Occipital lobe (tissue), 2 donors: ENCODE measurements around the gene PDCD1. TPM values are rescaled to one million over a fixed set of nuclear protein-coding genes. Genes with fewer than 3 reads are reported as not detected.
"Not testable (repeated sequence)": the region's sequence is repeated elsewhere in the genome, so short reads cannot be mapped to it uniquely, and the experiment has no call there.

Experiments used
- DNase-seq: peaks from one replicate; lab custom pipeline; 2025; lab: John Stamatoyannopoulos, UW
- total RNA-seq: library from RNA; depleted of rRNA; stranded (reverse); fragments of >200 nt; gene quantifications from one replicate; pipeline ENCODE4 v1.2.3, GENCODE V29; 2014

PDCD1 gene
- total RNA-seq, 1 donor from 2014 or later, result not detected

DNA sequence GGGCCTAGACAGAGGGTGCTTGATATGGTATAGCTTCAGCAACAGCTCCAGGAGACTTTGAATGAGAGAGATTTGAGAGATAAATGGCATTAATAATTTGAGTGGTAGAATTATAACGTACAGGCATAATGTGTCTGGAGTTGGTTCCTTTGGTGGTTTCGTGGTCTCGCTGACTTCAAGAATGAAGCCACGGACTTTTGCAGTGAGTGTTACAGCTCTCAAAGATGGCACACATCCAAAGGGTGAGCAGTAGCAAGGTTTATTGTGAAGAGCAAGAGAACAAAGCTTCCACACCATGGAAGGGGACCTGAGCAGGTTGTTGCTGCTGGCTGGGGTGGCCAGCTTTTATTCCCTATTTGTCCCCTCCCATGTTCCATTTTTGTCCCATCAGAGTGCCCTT is 23.1 kb downstream of the PDCD1 start:
- DNase-seq, result no peak

GRCh38 chr2:241834527-241835210 is 24.0 kb downstream of the PDCD1 start:
- DNase-seq, result no peak

GRCh38 chr2:241833756-241834526 is 24.8 kb downstream of the PDCD1 start:
- not testable (repeated sequence) for DNase-seq

GRCh38 chr2:241833101-241833663 is 25.5 kb downstream of the PDCD1 start:
- DNase-seq, result no peak

DNA sequence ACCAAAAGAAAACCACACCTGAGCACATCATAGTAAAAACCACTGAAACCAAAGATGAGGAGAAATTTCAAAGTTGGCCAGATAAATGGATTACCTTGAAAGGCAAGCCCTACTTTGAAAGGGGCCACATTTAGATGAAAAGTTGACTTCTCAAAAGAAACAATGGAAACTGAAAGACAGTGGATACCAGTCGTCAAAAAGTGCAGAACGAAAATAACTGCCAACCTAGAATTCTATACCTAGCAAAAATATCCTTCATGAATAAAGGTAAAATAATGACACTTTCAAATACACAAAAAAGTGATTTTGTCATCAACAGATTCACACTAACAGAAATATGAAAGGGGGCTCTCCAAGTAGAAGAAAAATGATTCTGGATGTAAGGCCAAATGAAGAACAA is 31.3 kb downstream of the PDCD1 start:
- DNase-seq, result no peak

DNA sequence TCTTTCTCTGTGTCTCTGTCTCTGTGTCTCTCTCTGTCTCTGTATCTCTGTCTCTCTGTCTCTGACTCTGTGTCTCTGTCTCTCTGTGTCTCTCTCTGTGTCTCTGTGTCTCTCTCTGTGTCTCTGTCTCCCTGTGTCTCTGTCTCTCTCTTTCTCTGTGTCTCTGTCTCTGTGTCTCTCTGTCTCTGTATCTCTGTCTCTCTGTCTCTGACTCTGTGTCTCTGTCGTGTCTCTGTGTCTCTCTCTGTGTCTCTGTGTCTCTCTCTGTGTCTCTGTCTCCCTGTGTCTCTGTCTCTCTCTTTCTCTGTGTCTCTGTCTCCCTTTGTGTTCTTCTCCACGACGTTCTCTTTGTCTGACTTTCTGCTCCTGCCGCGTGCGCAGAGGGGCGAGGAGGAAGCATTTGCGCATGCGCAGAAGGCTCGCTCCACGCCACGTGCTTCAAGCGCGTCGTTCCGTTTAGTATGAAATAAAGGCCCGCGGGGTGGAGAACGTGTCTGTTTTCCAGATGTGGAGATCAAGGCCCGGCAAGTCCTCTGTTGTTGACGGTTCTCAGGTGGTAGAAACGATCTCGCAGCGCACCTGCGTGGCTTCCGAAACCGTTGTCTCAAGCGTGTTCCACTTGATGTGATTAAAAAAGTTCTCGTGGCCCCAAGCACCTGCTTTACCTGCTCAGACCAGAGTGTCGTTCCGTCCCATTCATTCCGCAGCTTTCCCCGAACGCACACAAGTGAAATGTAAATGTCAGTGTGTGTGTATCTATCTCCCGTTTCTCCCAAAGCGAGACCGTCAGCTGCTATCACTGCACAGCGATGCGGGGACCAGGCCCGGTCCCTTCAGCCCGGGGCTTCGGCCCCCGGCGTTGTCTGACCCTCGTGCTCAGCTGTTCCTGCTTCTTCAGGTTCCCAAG is 34.9 kb downstream of the PDCD1 start:
- not testable (repeated sequence) for DNase-seq

DNA sequence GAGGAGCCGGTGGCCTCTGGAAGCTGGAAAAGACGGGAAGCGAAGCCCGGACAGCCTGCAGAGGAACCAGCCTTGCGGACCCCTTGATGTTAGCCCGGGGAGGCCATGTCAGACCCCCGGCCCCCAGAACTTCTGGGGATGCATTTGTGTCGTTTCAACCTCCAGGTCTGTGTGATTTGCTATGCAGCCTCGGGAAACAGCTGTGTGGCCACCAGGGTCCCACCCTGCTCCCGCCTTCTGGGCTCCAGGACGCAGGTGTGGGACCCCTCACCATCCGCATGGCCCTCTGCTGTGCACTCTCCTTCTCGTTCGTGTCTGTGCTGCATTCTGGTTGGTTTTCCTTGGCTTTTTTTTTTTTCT is 36.5 kb downstream of the PDCD1 start:
- no peak for DNase-seq

DNA sequence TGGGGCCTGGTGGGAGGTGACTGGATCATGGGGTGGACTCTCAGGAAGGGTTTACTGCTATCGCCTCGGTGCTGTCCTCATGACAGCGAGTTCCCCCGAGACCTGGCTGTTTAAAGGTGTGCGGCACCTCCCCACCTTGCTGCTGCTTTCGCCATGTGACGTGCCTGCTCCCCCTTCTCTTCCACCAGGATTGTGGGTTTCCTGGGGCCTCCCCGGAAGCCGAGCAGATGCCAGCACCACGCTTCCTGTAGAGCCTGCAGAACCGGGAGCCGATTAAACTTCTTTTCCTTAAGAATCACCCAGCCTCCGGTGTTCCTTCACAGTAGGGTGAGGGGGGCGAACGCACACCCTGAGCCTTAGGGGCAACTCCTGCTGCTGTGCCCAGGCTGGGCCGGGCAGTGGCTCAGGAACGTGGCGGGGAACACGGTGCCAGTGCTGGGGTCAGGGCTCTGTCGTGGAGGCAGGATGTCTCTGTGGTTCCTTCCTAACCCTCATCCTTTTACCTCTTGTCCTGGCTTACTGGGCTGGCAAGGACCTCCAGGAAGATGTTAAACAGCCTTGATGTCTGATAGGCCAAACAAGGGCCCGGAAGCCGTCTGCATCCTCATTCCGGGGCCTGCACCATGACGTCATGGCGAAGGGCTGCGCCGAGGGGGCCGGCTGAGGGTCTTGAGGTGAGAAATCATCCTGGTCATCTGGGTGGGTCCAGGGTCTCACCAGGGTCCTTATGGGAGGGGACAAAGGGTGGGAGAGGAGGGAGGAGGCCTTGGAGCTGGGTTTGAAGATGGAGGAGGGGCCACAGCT is 37.0 kb downstream of the PDCD1 start:
- no peak for DNase-seq

DNA sequence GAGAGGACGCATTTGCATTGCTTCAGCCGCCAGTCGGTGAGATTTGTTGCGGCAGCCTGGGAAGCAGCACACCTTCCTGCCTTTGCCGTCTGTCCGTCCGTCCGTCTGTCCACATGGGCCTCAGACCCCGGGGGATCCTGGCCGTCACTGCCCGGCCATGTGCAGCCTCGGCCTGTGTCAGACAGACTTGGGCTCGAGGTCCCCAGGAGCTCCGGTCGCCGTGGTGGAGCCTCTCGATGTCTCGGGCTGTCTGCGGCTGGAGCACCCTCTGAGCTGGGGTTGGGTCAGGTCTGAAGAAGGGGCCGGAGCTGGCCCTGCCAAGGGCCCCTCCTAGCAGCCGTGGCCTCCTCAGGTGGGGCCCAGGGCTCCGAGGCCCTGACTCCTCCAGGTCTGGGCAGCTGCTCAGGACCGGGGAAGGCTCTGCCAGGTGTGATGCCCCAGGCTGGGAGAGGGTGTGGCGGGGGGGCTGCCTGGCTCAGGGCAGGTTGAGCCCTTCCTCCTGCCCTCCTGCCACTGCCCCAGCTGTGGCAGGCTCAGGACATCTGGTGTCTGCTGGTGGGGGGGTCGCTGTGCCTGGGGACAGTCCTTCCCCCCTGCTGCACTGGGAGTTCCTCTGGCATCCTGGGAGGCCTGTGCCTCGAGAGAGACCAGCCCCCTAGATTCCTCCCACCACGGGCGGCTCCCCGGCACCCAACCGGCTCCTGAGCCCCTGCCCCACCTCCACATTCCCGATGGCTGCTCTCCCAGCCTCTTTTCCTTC is 37.9 kb downstream of the PDCD1 start:
- no peak for DNase-seq

GRCh38 chr2:241819947-241820624 is 38.6 kb downstream of the PDCD1 start:
- not testable (repeated sequence) for DNase-seq

DNA sequence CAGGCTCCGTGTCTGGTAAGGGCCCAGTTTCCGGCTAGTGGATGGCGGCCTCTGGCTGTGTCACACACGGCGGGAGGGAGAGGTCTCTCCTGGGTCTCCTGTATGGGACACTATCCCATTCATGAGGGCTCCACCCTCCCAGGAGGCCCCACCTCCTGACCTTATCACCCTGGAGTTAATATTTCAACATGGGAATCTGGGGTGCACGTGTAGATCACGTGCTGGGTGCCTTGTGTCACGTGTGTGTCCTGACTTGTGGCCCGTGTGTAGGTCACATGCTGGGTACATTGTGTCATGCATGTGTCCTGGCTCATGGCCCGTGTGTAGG is 39.8 kb downstream of the PDCD1 start:
- no peak for DNase-seq

DNA sequence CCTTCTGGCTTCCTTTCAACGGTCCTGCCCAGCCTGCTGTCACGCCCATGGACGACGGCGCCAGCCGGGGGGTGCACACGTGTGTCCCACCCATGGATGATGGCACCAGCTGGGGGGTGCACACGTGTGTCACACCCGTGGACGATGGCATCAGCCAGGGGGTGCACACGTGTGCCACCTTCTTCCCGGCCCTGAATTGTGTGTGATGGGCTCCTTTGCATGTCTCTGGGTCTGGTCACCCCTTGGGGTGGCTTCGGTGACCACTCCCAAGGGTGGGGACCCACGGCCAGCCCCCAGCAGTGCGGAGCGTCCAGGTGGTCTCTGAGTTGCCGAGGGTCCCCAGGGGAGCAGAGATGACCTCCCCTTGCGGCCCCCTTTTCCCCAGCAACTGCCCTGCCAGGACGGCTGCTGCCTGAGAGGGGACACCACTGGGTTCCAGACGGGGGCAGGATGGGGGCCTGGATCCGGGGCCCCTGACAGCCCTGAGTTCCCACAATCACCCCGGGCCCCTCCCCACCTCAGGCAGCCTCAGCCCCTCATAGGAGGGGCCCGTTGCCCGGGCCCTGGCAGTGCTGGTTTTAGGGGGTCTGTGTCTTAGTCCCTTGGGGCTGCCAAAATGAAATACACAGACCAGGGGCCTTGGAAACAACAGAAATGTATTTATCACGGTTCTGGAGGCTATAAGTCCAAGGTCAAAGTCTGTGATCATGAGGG is 40.3 kb downstream of the PDCD1 start:
- no peak for DNase-seq

DNA sequence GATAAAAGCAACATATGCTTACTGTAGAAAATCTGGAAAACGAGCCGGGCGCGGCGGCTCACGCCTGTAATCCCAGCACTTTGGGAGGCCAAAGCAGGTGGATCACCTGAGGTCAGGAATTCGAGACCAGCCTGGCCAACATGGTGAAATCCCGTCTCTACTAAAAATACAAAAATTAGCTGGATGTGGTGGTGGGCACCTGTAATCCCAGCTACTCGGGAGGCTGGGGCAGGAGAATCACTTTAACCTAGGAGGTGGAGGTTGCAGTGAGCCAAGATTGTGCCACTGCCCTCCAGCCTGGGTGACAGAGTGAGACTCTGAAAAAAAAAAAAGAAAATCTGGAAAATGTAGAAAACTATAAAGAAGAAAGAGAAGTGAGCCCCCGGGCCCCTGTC is 40.9 kb downstream of the PDCD1 start:
- DNase-seq, result not testable (repeated sequence)

GRCh38 chr2:241817126-241817820 is 41.4 kb downstream of the PDCD1 start:
- no peak for DNase-seq

GRCh38 chr2:241816431-241817121 is 42.1 kb downstream of the PDCD1 start:
- DNase-seq, result no peak

DNA sequence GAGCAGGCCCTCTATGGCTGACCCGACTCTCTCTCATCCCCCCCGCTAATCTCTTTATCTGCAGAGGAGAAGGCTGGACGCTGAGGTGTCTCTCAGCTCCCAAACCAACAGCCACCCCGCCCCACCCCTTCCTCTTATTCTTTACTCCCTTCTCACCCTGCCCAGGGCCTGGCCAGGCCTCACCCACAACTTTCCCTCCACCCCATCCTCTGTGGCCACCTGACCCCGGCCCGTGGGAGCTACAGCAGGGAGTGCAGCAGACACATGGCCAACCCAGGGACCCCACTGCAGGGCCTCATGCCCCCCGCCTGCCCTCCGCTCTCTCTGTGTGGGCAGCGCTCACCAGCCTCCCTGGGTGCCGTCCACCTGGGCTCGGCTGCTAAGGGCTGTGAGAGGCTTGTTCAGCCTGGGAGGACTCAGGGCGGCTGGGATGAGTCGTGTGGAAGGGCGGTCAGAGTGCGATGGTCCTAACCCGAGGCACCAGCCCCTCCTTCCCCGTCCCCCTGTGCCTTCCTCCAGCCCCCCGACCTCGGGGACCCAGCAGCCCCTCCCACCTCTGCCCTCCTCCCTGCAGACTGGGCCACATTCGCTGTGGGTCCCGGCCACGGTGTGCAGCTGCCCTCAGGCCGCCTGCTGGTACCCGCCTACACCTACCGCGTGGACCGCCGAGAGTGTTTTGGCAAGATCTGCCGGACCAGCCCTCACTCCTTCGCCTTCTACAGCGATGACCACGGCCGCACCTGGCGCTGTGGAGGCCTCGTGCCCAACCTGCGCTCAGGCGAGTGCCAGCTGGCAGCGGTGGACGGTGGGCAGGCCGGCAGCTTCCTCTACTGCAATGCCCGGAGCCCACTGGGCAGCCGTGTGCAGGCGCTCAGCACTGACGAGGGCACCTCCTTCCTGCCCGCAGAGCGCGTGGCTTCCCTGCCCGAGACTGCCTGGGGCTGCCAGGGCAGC is 42.9 kb downstream of the PDCD1 start:
- DNase-seq, result no peak
